SU-DHL-6 (cell line): ENCODE results near the gene BCAS3.

Experiments used
- H2AFZ ChIP-seq: fragments of 200-600 bp; sonication (generic); 2 replicates; pipeline ENCODE4 v1.6.1; 2014; ENCODE audit warnings: low read depth, mild to moderate bottlenecking, moderate library complexity, mixed read lengths, antibody characterized with exemption, low read length; ENCODE audit not compliant: severe bottlenecking
- H3F3A ChIP-seq: fragments of 200-600 bp; shearing (Covaris generic); 2 replicates; pipeline ENCODE4 v1.6.0; 2016; ENCODE audit warnings: antibody characterized with exemption, mild to moderate bottlenecking; ENCODE audit not compliant: insufficient read depth
- H3K27ac ChIP-seq: fragments of 200-600 bp; sonication (generic); 2 replicates; pipeline ENCODE4 v1.5.1; 2016; ENCODE audit warnings: low read depth, mild to moderate bottlenecking, low read length, moderate library complexity, mixed read lengths
- H3K27me3 ChIP-seq: fragments of 200-600 bp; sonication (generic), shearing (Covaris generic); 2 replicates; pipeline ENCODE4 v1.6.0; 2014; ENCODE audit warnings: mild to moderate bottlenecking, low read length
- H3K36me3 ChIP-seq: fragments of 200-600 bp; sonication (generic); 2 replicates; pipeline ENCODE4 v1.6.1; 2014; ENCODE audit warnings: mild to moderate bottlenecking, low read length, mixed read lengths
- H3K4me2 ChIP-seq: fragments of 300-600, 200-600 bp; shearing (Covaris generic), sonication (generic); 2 replicates; pipeline ENCODE4 v1.6.0; 2014; ENCODE audit warnings: low read length, low read depth, mild to moderate bottlenecking; ENCODE audit not compliant: poor library complexity, severe bottlenecking
- H3K4me3 ChIP-seq: fragments of 200-600 bp; sonication (generic); 2 replicates; pipeline ENCODE4 v1.5.1; 2014; ENCODE audit warnings: antibody characterized with exemption, low read length, mild to moderate bottlenecking, mixed read lengths; ENCODE audit not compliant: insufficient read depth, poor library complexity, severe bottlenecking
- H3K79me2 ChIP-seq: fragments of 200-600 bp; sonication (generic); 2 replicates; pipeline ENCODE4 v1.6.1; 2014; ENCODE audit warnings: mild to moderate bottlenecking, low read length, moderate library complexity; ENCODE audit not compliant: insufficient read depth
- H3K9ac ChIP-seq: fragments of 200-600 bp; sonication (generic); 2 replicates; pipeline ENCODE4 v1.7.0; 2014; ENCODE audit warnings: mild to moderate bottlenecking, low read length
- H3K9me2 ChIP-seq: fragments of 200-600 bp; sonication (generic); replicated peaks from 2 replicates; pipeline ENCODE4 v1.6.1; 2014; ENCODE audit warnings: low read length; ENCODE audit not compliant: insufficient read depth
- H3K9me3 ChIP-seq: fragments of 200-600 bp; sonication (generic); 2 replicates; pipeline ENCODE4 v1.6.1; 2014; ENCODE audit warnings: low read length, mixed read lengths; ENCODE audit not compliant: insufficient read depth
- H4K20me1 ChIP-seq: fragments of 200-600 bp; sonication (generic); 2 replicates; pipeline ENCODE4 v1.6.1; 2014; ENCODE audit warnings: low read depth, mild to moderate bottlenecking, antibody characterized with exemption, low read length, moderate library complexity, mixed read lengths
- EZH2phosphoT487 ChIP-seq: fragments of 200-600 bp; sonication (generic), shearing (Covaris generic); conservative IDR thresholded peaks from 2 replicates; pipeline ENCODE4 v1.6.1; 2018; ENCODE audit warnings: mild to moderate bottlenecking, antibody characterized with exemption, low read length, moderate library complexity, mixed read lengths
- TF ChIP-seq, protein P1 (sequence below): fragments of 200-600 bp; sonication (generic); IDR thresholded peaks from one replicate; pipeline ENCODE4 v1.5.1; 2017; ENCODE audit warnings: antibody characterized with exemption, mild to moderate bottlenecking, low read length, moderate library complexity; ENCODE audit not compliant: insufficient read depth, poor library complexity, severe bottlenecking

Gene BCAS3

GRCh38 chr17:60939318-60939717, 261.7 kb downstream of the BCAS3 start:
- Histone ChIP-seq H2AFZ (no peak overlapping the region), H3K79me2 (no peaks in the 10 kb centered on the region), H3K27ac (no peak overlapping the region), H3K36me3 (no peaks in the 10 kb centered on the region), H3K9me3 (no peaks in the 10 kb centered on the region), H4K20me1 (no peaks in the 10 kb centered on the region), H3K4me3 (no peak overlapping the region), H3K9me2 (no peaks in the 10 kb centered on the region), H3K4me2 (no peak overlapping the region), H3F3A (no peaks in the 10 kb centered on the region), H3K9ac (no peak overlapping the region), H3K27me3 (no peaks in the 10 kb centered on the region)
- TF ChIP-seq, protein P1, sequence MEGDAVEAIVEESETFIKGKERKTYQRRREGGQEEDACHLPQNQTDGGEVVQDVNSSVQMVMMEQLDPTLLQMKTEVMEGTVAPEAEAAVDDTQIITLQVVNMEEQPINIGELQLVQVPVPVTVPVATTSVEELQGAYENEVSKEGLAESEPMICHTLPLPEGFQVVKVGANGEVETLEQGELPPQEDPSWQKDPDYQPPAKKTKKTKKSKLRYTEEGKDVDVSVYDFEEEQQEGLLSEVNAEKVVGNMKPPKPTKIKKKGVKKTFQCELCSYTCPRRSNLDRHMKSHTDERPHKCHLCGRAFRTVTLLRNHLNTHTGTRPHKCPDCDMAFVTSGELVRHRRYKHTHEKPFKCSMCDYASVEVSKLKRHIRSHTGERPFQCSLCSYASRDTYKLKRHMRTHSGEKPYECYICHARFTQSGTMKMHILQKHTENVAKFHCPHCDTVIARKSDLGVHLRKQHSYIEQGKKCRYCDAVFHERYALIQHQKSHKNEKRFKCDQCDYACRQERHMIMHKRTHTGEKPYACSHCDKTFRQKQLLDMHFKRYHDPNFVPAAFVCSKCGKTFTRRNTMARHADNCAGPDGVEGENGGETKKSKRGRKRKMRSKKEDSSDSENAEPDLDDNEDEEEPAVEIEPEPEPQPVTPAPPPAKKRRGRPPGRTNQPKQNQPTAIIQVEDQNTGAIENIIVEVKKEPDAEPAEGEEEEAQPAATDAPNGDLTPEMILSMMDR = no peak
- no peak for TF ChIP-seq EZH2phosphoT487

DNA sequence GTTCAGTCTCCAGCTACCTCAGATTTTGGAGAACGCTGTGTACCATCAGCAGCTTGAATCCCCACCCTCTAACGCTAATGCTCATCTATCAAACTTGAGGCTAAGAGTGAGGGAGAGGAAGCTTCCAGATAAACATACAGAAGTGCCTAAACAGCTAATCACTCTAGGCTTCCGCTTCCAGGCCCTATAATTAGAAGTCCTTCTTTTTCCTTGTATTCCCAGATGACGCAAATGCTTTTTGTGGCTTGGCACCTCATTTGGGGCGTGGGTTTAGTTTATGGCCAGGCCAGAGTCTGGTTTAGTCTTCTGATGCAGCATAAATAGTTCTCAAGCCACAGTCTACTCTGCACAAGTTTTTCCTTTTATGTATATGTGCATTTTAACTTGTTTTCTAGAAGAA, 263.4 kb downstream of the BCAS3 start:
- Histone ChIP-seq H3K4me2 (no peak overlapping the region), H3F3A (no peaks in the 10 kb centered on the region), H3K9me2 (no peaks in the 10 kb centered on the region), H3K27me3 (no peaks in the 10 kb centered on the region), H3K4me3 (no peak overlapping the region), H2AFZ (no peak overlapping the region), H3K9ac (no peak overlapping the region), H4K20me1 (no peaks in the 10 kb centered on the region), H3K27ac (no peak overlapping the region), H3K36me3 (no peaks in the 10 kb centered on the region), H3K9me3 (no peaks in the 10 kb centered on the region), H3K79me2 (no peaks in the 10 kb centered on the region)
- TF ChIP-seq EZH2phosphoT487 = no peak
- TF ChIP-seq, protein P1 = no peak

DNA sequence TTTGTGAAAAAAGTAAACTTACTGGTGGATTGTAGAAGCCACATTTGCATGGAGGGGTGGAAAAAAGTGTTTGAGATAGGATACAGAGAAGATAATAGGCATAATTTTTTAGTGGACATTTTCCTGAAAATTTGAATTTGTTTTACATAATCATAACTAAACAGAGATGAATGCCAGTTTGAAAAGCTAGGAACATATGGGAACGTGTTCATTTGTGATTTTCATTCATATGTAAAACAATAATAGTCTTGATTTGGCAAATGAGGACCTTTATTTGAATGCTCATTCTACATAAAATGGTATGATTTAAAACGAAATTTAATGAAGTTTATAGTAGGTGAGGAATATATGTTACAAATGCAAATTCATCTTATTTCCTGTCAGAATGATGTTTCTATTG, 263.9 kb downstream of the BCAS3 start:
- no peaks in the 10 kb centered on the region for H4K20me1 ChIP-seq
- no peak overlapping the region for H2AFZ ChIP-seq
- H3K9me2 ChIP-seq = no peaks in the 10 kb centered on the region
- TF ChIP-seq, protein P1 = no peak
- no peak for TF ChIP-seq EZH2phosphoT487
- no peak overlapping the region for H3K4me3 ChIP-seq
- H3K27ac ChIP-seq = no peak overlapping the region
- H3K9ac ChIP-seq = no peak overlapping the region
- no peaks in the 10 kb centered on the region for H3K79me2 ChIP-seq
- H3K9me3 ChIP-seq = no peaks in the 10 kb centered on the region
- no peak overlapping the region for H3K4me2 ChIP-seq
- no peaks in the 10 kb centered on the region for H3K27me3 ChIP-seq
- H3F3A ChIP-seq = no peaks in the 10 kb centered on the region
- H3K36me3 ChIP-seq = no peaks in the 10 kb centered on the region
